ENCODE data around the gene ZNF629. TPM values are rescaled to one million over a fixed set of nuclear protein-coding genes. Genes with fewer than 3 reads are reported as not detected.

The ZNF629 gene
- polyA plus RNA-seq, 3 donors, result 0.27 to 2.0 (median 0.73) TPM

- Histone ChIP-seq H3K27me3 (ENCODE audit: control insufficient read depth in 2 of 2, insufficient read depth in 2 of 2, low read length in 2 of 2) (no peaks in the 10 kb centered on the region), H2AFZ (ENCODE audit: insufficient read depth, low read depth, low read length, poor library complexity, severe bottlenecking) (no peak overlapping the region), H3K4me1 (ENCODE audit: control insufficient read depth in 1 of 2, insufficient read depth in 2 of 2, low read length in 2 of 2) (peaks cover 23 to 24% of the 10 kb centered on the region in 2 donors), H3K4me2 (replicated peaks; ENCODE audit: extremely low read depth, low read length, poor library complexity, severe bottlenecking) (no peak overlapping the region), H3K27ac (ENCODE audit: low read depth in 1 of 2, low read length in 2 of 2) (peak overlapping the region in 1 of 2 donors; percentile 27), H4K20me1 (ENCODE audit: insufficient read depth, low read length) (no peaks in the 10 kb centered on the region), H3K4me3 (replicated peaks in 1 of 3; ENCODE audit: low read depth in 2 of 3, low read length in 3 of 3) (no peak overlapping the region), H3K9ac (ENCODE audit: insufficient read depth, low read length, poor library complexity, severe bottlenecking) (no peak overlapping the region), H3K9me3 (replicated peaks in 1 of 2; ENCODE audit: control insufficient read depth in 1 of 2, insufficient read depth in 1 of 2, low read length in 2 of 2) (no peaks in the 10 kb centered on the region), H3K79me2 (ENCODE audit: insufficient read depth, low read length) (peaks cover 29% of the 10 kb centered on the region), H3K36me3 (replicated peaks in 1 of 2; ENCODE audit: control insufficient read depth in 1 of 2, insufficient read depth in 2 of 2, low read length in 2 of 2) (peaks cover 41 to 58% of the 10 kb centered on the region in 2 donors)
- Mint-ChIP-seq H3K27ac (peak overlapping the region in 1 of 7 donors; percentile 41), H3K4me3 (no peak overlapping the region), H3K27me3 (ENCODE audit: low read depth in 3 of 3) (no peaks in the 10 kb centered on the region), H3K9me3 (no peaks in the 10 kb centered on the region), H3K36me3 (peaks cover 40 to 56% of the 10 kb centered on the region in 2 donors), H3K4me1 (peaks cover 27% of the 10 kb centered on the region)
- intact Hi-C loops (cut with micrococcal nuclease), result no loop called here
- 100% methylated on average over 2 of the region's 4 CpGs for WGBS (ENCODE audit: insufficient coverage)
- TF ChIP-seq CTCF (IDR thresholded peaks at IDR 0.05), result no peak
- no peak for DNase-seq
Observed at GRCh38 chr16:30750201-30750600, 36.8 kb downstream of the ZNF629 start.

- peak in 1 of 3 donors; percentile 30 for DNase-seq
- Histone ChIP-seq H4K20me1 (ENCODE audit: insufficient read depth, low read length) (no peaks in the 10 kb centered on the region), H2AFZ (ENCODE audit: insufficient read depth, low read depth, low read length, poor library complexity, severe bottlenecking) (peak overlapping the region; percentile 63), H3K4me1 (ENCODE audit: control insufficient read depth in 1 of 2, insufficient read depth in 2 of 2, low read length in 2 of 2) (peaks cover 23 to 24% of the 10 kb centered on the region in 2 donors), H3K79me2 (ENCODE audit: insufficient read depth, low read length) (peaks cover 29% of the 10 kb centered on the region), H3K4me2 (replicated peaks; ENCODE audit: extremely low read depth, low read length, poor library complexity, severe bottlenecking) (peak overlapping the region; percentile 77), H3K9ac (ENCODE audit: insufficient read depth, low read length, poor library complexity, severe bottlenecking) (peak overlapping the region; percentile 73), H3K4me3 (replicated peaks in 1 of 3; ENCODE audit: low read depth in 2 of 3, low read length in 3 of 3) (peak overlapping the region; percentile 48 to 79 (median 69)), H3K9me3 (replicated peaks in 1 of 2; ENCODE audit: control insufficient read depth in 1 of 2, insufficient read depth in 1 of 2, low read length in 2 of 2) (no peaks in the 10 kb centered on the region), H3K36me3 (replicated peaks in 1 of 2; ENCODE audit: control insufficient read depth in 1 of 2, insufficient read depth in 2 of 2, low read length in 2 of 2) (peaks cover 42 to 58% of the 10 kb centered on the region in 2 donors), H3K27me3 (ENCODE audit: control insufficient read depth in 2 of 2, insufficient read depth in 2 of 2, low read length in 2 of 2) (no peaks in the 10 kb centered on the region), H3K27ac (ENCODE audit: low read depth in 1 of 2, low read length in 2 of 2) (peak overlapping the region in 1 of 2 donors; percentile 88)
- intact Hi-C loops (cut with micrococcal nuclease), result loop anchor here (2.0 to 5.0 kb wide), 3 partner anchors 14 to 47 kb away; partner anchors contain the start of genes CFAP119 (in 1 of the 2) and RNF40 (in 1 of the 2)
- no peak for TF ChIP-seq CTCF (IDR thresholded peaks at IDR 0.05)
- 3% methylated on average over 14 of the region's 36 CpGs for WGBS (ENCODE audit: insufficient coverage)
- Mint-ChIP-seq H3K27me3 (ENCODE audit: low read depth in 3 of 3) (no peaks in the 10 kb centered on the region), H3K36me3 (peaks cover 37 to 54% of the 10 kb centered on the region in 2 donors), H3K4me3 (peak overlapping the region; percentile 92 to 93), H3K4me1 (peaks cover 27% of the 10 kb centered on the region), H3K9me3 (no peaks in the 10 kb centered on the region), H3K27ac (peak overlapping the region; percentile 80 to 95 (median 82))
Observed at GRCh38 chr16:30748634-30749445, 38.2 kb downstream of the ZNF629 start.
